CD4-positive, CD25-positive, alpha-beta regulatory T cell (primary cell): Measurements from ENCODE around the gene MOK. TPM values are rescaled to one million over a fixed set of nuclear protein-coding genes. Genes with fewer than 3 reads are reported as not detected.

ENCODE experiments used
- ATAC-seq, 2 donors: fragments of 150-1000 bp; cut with Tn5 transposase; one replicate each; pipeline ENCODE4 v1.10.0; 2021; ENCODE audit warnings: low read depth in 2 of 2, moderate number of reproducible peaks in 2 of 2, moderate library complexity in 1 of 2
- DNase-seq, 3 donors: peaks; one replicate each; pipeline versions ENCODE4 v3.0.0 to v3.0.0-alpha.2; 2012 to 2022; ENCODE audit warnings: mixed read lengths in 1 of 3
- H3K27ac ChIP-seq: one replicate; pipeline ENCODE4 v1.7.0; 2013; ENCODE audit warnings: mild to moderate bottlenecking, low read length; ENCODE audit not compliant: insufficient read depth, poor library complexity, severe bottlenecking
- H3K27me3 ChIP-seq: one replicate; pipeline ENCODE4 v1.7.0; 2013; ENCODE audit warnings: low read length; ENCODE audit not compliant: control insufficient read depth, insufficient read depth
- H3K36me3 ChIP-seq: one replicate; pipeline ENCODE4 v1.7.0; 2013; ENCODE audit warnings: mild to moderate bottlenecking, low read length, moderate library complexity; ENCODE audit not compliant: control insufficient read depth, insufficient read depth
- H3K4me1 ChIP-seq: 2 replicates; pipeline ENCODE4 v1.7.0; 2013; ENCODE audit warnings: mild to moderate bottlenecking, low read length; ENCODE audit not compliant: insufficient read depth, control insufficient read depth, poor library complexity, severe bottlenecking
- H3K4me3 ChIP-seq: one replicate; pipeline ENCODE4 v1.7.0; 2013; ENCODE audit warnings: low read depth, mild to moderate bottlenecking, low read length, moderate library complexity
- H3K9me3 ChIP-seq, 2 experiments: 1 replicate in 1 of 2; 2 replicates in 1 of 2; pipeline ENCODE4 v1.7.0; 2013; ENCODE audit warnings: low read length in 2 of 2, mild to moderate bottlenecking in 1 of 2, moderate library complexity in 1 of 2; ENCODE audit not compliant: control insufficient read depth in 2 of 2
- H3K27ac Mint-ChIP-seq, 3 donors: one replicate each; pipeline ENCODE4 v1.8.0; 2020 to 2022; ENCODE audit warnings: mild to moderate bottlenecking in 3 of 3, mixed read lengths in 3 of 3, moderate library complexity in 2 of 3
- H3K27me3 Mint-ChIP-seq: one replicate; pipeline ENCODE4 v1.8.0; 2022; ENCODE audit warnings: mild to moderate bottlenecking, mixed read lengths
- H3K36me3 Mint-ChIP-seq: one replicate; pipeline ENCODE4 v1.8.0; 2020; ENCODE audit warnings: mixed read lengths
- H3K4me1 Mint-ChIP-seq, 4 donors: one replicate each; pipeline ENCODE4 v1.8.0; 2020 to 2022; ENCODE audit warnings: mixed read lengths in 4 of 4, mild to moderate bottlenecking in 1 of 4
- H3K4me3 Mint-ChIP-seq, 4 donors: one replicate each; pipeline ENCODE4 v1.8.0; 2020 to 2022; ENCODE audit warnings: mild to moderate bottlenecking in 4 of 4, mixed read lengths in 4 of 4, moderate library complexity in 3 of 4
- H3K9me3 Mint-ChIP-seq, 7 donors: one replicate each; pipeline ENCODE4 v1.8.0; 2020 to 2022; ENCODE audit warnings: mixed read lengths in 7 of 7, mild to moderate bottlenecking in 3 of 7, moderate library complexity in 2 of 7
- polyA plus RNA-seq, 4 donors: library from polyadenylated mRNA; unstranded; fragments of 300-500 nt; fragmentation: Illumina TruSeq; gene quantifications; one replicate each; pipeline ENCODE4 v1.2.3, GENCODE V29; 2021
- total RNA-seq: library from RNA; stranded (reverse); gene quantifications from one replicate; pipeline ENCODE4 v1.2.3, GENCODE V29; 2022

MOK gene
- total and polyA plus RNA-seq, 5 donors from 2014 or later = 0.73 to 1.4 (median 0.96) TPM; not detected in 1

GRCh38 chr14:102320671-102321455, 15.9 kb upstream of the MOK start:
- Histone ChIP-seq H3K4me1 (peaks cover 37% of the 10 kb centered on the region), H3K36me3 (peaks cover under 1% of the 10 kb centered on the region), H3K27ac (peak overlapping the region; percentile 93), H3K4me3 (peak overlapping the region; percentile 62), H3K27me3 (no peaks in the 10 kb centered on the region), H3K9me3 (no peaks in the 10 kb centered on the region)
- Mint-ChIP-seq H3K9me3 (peaks cover 0 to 4% (median 0%) of the 10 kb centered on the region in 7 donors), H3K27ac (peak overlapping the region; percentile 76 to 96 (median 90)), H3K27me3 (peaks cover 18% of the 10 kb centered on the region), H3K4me3 (peak overlapping the region; percentile 90 to 94 (median 94)), H3K36me3 (peaks cover 5% of the 10 kb centered on the region), H3K4me1 (peaks cover 12 to 61% (median 34%) of the 10 kb centered on the region in 4 donors)
- DNase-seq (no peak), ATAC-seq (no peak)

DNA sequence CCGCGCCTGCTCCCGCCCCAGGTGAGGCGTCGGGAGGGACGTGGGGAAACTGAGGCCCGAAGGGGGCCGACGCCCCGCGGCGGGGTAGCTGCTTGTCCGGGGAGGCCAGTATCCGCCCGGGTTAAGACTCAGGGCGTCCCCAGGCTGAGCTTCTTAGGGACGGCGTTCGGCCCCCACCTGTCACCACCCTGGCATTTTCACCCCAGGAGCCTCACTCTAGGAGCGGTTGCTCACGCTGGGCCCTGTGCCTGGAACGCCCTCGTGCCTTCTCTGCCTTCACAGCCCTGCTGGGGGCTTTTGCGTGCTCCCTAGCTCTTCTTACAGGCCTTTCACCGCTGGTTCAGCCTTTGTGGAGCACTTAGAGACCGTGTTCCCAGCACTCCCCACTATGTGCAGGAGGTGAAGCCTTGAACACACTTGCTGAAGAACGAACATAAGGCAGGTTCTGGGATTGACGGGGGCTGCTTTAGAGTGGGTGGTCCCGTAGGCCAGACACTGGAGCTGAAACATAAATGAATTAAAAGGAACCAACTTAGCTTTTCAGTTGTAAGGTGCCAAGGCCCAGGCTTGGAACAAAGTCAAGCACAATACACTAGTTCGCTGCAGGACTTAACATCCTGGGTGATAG, 15.2 kb upstream of the MOK start:
- no peaks in the 10 kb centered on the region for H3K36me3 ChIP-seq
- Mint-ChIP-seq H3K27ac (peak overlapping the region; percentile 76 to 96 (median 90)), H3K4me1 (peaks cover 12 to 65% (median 35%) of the 10 kb centered on the region in 4 donors), H3K4me3 (peak overlapping the region; percentile 90 to 94 (median 94)), H3K36me3 (peaks cover 5% of the 10 kb centered on the region), H3K27me3 (peaks cover 18% of the 10 kb centered on the region), H3K9me3 (peaks cover 0 to 4% (median 0%) of the 10 kb centered on the region in 7 donors)
- no peaks in the 10 kb centered on the region for H3K9me3 ChIP-seq
- H3K27ac ChIP-seq = peak overlapping the region; percentile 93
- ATAC-seq (peak; percentile 22 to 33), DNase-seq (peak; percentile 29 to 62 (median 44))
- peaks cover 37% of the 10 kb centered on the region for H3K4me1 ChIP-seq
- H3K27me3 ChIP-seq = no peaks in the 10 kb centered on the region
- peak overlapping the region; percentile 62 for H3K4me3 ChIP-seq

GRCh38 chr14:102319351-102320032, 14.5 kb upstream of the MOK start, which contains the start of gene ZNF839:
Gene ZNF839, plus strand, starts transcription at chr14:102319746. Its CDS starts 20 bp downstream, at chr14:102319766.
- H3K9me3 Mint-ChIP-seq = peaks cover 0 to 4% (median 0%) of the 10 kb centered on the region in 7 donors
- peaks cover 5% of the 10 kb centered on the region for H3K36me3 Mint-ChIP-seq
- Histone ChIP-seq H3K4me1 (peaks cover 40% of the 10 kb centered on the region), H3K36me3 (no peaks in the 10 kb centered on the region), H3K27me3 (no peaks in the 10 kb centered on the region), H3K27ac (peak within 1 kb of the TSS; percentile 93), H3K4me3 (peak within 1 kb of the TSS; percentile 82), H3K9me3 (no peaks in the 10 kb centered on the region)
- ATAC-seq (peak; percentile 65 to 74), DNase-seq (peak; percentile 85 to 93 (median 90))
- peak within 1 kb of the TSS; percentile 94 to 98 (median 96) for H3K4me3 Mint-ChIP-seq
- H3K27ac Mint-ChIP-seq = peak within 1 kb of the TSS; percentile 98 to 99 (median 99)
- peaks cover 12 to 72% (median 38%) of the 10 kb centered on the region in 4 donors for H3K4me1 Mint-ChIP-seq
- H3K27me3 Mint-ChIP-seq = peaks cover 25% of the 10 kb centered on the region

GRCh38 chr14:102318781-102319276, 13.9 kb upstream of the MOK start:
- no peaks in the 10 kb centered on the region for H3K9me3 ChIP-seq

GRCh38 chr14:102317564-102318248, 12.7 kb upstream of the MOK start:
- peaks cover 12 to 80% (median 43%) of the 10 kb centered on the region in 4 donors for H3K4me1 Mint-ChIP-seq
- Histone ChIP-seq H3K36me3 (no peaks in the 10 kb centered on the region), H3K4me1 (peaks cover 50% of the 10 kb centered on the region), H3K9me3 (no peaks in the 10 kb centered on the region), H3K27ac (peak overlapping the region; percentile 47), H3K4me3 (peak overlapping the region; percentile 55), H3K27me3 (no peaks in the 10 kb centered on the region)
- DNase-seq (peak in 2 of 3 donors; percentile 32 to 76), ATAC-seq (no peak)
- H3K36me3 Mint-ChIP-seq = peaks cover 5% of the 10 kb centered on the region
- H3K9me3 Mint-ChIP-seq = peaks cover 0 to 4% (median 0%) of the 10 kb centered on the region in 7 donors
- peak overlapping the region; percentile 93 to 99 (median 99) for H3K27ac Mint-ChIP-seq
- H3K27me3 Mint-ChIP-seq = peaks cover 28% of the 10 kb centered on the region
- H3K4me3 Mint-ChIP-seq = peak overlapping the region; percentile 94 to 98 (median 96)

More at GRCh38 chr14:102318781-102319276, 13.9 kb upstream of the MOK start:
- peaks cover 28% of the 10 kb centered on the region for H3K27me3 Mint-ChIP-seq
- ATAC-seq (no peak), DNase-seq (no peak)
- H3K4me3 Mint-ChIP-seq = peak overlapping the region; percentile 94 to 98 (median 96)
- Histone ChIP-seq H3K27ac (peak overlapping the region; percentile 93), H3K4me1 (peaks cover 46% of the 10 kb centered on the region), H3K27me3 (no peaks in the 10 kb centered on the region), H3K4me3 (peak overlapping the region; percentile 82), H3K36me3 (no peaks in the 10 kb centered on the region)
- peak overlapping the region; percentile 98 to 99 (median 99) for H3K27ac Mint-ChIP-seq
- peaks cover 0 to 4% (median 0%) of the 10 kb centered on the region in 7 donors for H3K9me3 Mint-ChIP-seq
- peaks cover 5% of the 10 kb centered on the region for H3K36me3 Mint-ChIP-seq
- H3K4me1 Mint-ChIP-seq = peaks cover 12 to 79% (median 43%) of the 10 kb centered on the region in 4 donors

DNA sequence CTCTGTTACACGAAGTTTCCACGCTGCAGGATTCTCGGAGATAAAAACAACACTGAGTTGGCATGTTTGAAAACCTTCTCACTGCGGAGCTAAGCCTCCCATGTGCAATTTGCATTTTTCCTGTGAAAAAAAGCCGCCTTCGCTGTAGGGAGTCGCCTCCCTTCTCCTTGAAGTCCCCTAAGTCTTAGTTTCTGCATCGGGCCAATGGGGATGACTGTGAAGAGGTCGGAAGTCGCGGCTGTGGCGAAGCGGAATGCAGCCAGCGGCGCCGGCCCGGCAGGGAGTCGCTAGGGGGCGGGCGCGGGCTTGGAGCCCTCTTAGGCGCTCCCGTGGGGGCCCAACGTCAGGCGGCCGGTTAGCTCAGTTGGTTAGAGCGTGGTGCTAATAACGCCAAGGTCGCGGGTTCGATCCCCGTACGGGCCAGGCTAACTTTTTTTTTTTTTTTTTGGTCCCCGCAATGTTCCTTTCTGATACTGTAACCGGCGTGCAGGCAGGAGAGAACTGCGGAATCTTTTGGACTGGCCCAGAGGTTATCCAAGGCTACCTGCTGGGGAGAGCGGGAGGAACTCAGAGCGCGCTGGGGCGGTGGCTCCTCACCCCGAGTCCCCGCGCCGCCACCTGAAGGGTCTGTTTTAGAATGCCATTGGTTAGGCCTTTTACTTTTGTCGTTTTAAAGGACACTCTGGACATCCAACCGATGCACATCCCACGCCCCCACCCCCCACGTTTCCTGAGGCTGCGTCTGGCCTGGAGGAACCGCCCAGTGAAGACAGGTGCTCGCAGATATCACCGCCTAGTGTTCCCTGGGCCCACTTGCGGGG, 12.0 kb upstream of the MOK start:
- Mint-ChIP-seq H3K27me3 (peaks cover 28% of the 10 kb centered on the region), H3K27ac (peak overlapping the region; percentile 93 to 99 (median 99)), H3K4me3 (peak overlapping the region; percentile 94 to 98 (median 96)), H3K36me3 (peaks cover 5% of the 10 kb centered on the region), H3K4me1 (peaks cover 12 to 72% (median 42%) of the 10 kb centered on the region in 4 donors), H3K9me3 (peaks cover 0 to 4% (median 0%) of the 10 kb centered on the region in 7 donors)
- peak overlapping the region; percentile 91 for H3K4me3 ChIP-seq
- ATAC-seq = peak; percentile 69 to 71
- peaks cover 50% of the 10 kb centered on the region for H3K4me1 ChIP-seq
- H3K27ac ChIP-seq = peak overlapping the region; percentile 68
- H3K36me3 ChIP-seq = no peaks in the 10 kb centered on the region
- no peaks in the 10 kb centered on the region for H3K9me3 ChIP-seq
- no peaks in the 10 kb centered on the region for H3K27me3 ChIP-seq
- DNase-seq = peak; percentile 89 to 95 (median 90)
